ENCODE data around the gene TSPAN14. TPM values are rescaled to one million over a fixed set of nuclear protein-coding genes. Genes with fewer than 3 reads are reported as not detected.

The TSPAN14 gene
- total RNA-seq, 1 experiment from 2014 or later = 116 TPM

GRCh38 chr10:80537086-80537735, 83.1 kb downstream of the TSPAN14 start:
- CTCF ChIA-PET = interaction anchor here (0.9 kb wide), 1 partner anchor 32 kb away, joined by 3 read pairs; no protein-coding TSS in a partner anchor
- intact Hi-C loops (cut with micrococcal nuclease; ENCODE audit: unreplicated experiment) = loop anchor here (10.0 kb wide), 1 partner anchor 272 kb away; no protein-coding TSS in a partner anchor

DNA sequence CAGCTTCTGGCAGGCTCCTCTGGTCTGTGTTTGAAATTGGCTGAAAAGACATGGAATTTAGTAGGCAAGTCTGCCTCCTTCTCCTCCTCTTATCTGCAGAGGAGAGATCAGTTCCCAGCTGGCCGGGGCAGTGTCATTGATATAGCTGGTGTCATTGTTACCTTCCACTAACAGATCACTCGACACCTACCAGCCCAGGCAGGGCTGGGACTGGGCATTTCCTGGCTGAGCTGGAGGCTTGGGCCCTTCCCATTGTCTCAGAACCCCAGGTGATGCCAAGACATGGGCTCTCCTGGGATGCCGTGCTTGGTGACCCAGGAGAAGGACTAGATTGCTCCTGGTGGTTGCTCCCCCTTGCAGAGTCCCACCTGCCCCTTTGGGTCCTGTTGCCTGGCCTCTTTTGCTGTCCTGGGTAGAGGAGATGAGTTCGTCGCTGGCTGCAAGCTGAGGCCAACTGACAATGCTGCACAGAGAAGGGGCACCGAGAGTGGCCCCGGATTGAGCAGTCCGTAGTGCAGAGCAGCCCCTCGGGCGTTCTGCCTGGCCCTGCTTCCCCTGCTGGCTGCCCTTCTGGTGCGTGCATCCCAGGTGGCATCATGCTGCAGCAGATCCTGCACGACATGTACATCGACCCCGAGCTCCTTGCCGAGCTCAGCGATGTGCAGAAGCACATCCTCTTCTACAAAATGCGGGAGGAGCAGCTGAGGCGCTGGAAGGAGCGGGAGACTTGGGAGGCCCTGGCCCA, 83.8 kb downstream of the TSPAN14 start, which contains the start of gene SH2D4B:
Gene SH2D4B (plus strand): TSS at position 167 of the 745 bp plus-strand sequence. CDS start 430 bp downstream, at position 597.
- H3K27ac Mint-ChIP-seq (ENCODE audit: unreplicated experiment) = no peak within 1 kb of the TSS
- no peak for DNase-seq
- H3K27me3 Mint-ChIP-seq (ENCODE audit: unreplicated experiment) = peaks cover 30% of the 10 kb centered on the region
- H3K4me3 Mint-ChIP-seq (ENCODE audit: low read depth, unreplicated experiment) = peak within 1 kb of the TSS; percentile 88
- H3K9me3 Mint-ChIP-seq (ENCODE audit: low read depth, unreplicated experiment) = no peaks in the 10 kb centered on the region
- intact Hi-C loops (cut with micrococcal nuclease; ENCODE audit: unreplicated experiment) = loop anchor here (10.0 kb wide), 1 partner anchor 273 kb away; no protein-coding TSS in a partner anchor
- H3K4me1 Mint-ChIP-seq (ENCODE audit: low read depth, unreplicated experiment) = peaks cover 21% of the 10 kb centered on the region
- TF ChIP-seq, protein P1, sequence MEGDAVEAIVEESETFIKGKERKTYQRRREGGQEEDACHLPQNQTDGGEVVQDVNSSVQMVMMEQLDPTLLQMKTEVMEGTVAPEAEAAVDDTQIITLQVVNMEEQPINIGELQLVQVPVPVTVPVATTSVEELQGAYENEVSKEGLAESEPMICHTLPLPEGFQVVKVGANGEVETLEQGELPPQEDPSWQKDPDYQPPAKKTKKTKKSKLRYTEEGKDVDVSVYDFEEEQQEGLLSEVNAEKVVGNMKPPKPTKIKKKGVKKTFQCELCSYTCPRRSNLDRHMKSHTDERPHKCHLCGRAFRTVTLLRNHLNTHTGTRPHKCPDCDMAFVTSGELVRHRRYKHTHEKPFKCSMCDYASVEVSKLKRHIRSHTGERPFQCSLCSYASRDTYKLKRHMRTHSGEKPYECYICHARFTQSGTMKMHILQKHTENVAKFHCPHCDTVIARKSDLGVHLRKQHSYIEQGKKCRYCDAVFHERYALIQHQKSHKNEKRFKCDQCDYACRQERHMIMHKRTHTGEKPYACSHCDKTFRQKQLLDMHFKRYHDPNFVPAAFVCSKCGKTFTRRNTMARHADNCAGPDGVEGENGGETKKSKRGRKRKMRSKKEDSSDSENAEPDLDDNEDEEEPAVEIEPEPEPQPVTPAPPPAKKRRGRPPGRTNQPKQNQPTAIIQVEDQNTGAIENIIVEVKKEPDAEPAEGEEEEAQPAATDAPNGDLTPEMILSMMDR (IDR thresholded peaks at IDR 0.05; ENCODE audit: unreplicated experiment) = no peak
- BruUV-seq (replicated peaks) = no TSS peak
- CTCF ChIA-PET = no interaction called here
- H3K36me3 Mint-ChIP-seq (ENCODE audit: insufficient read depth, unreplicated experiment) = peaks cover 12% of the 10 kb centered on the region

More at GRCh38 chr10:80537086-80537735, 83.1 kb downstream of the TSPAN14 start:
- DNase-seq = no peak
- Mint-ChIP-seq H3K4me1 (ENCODE audit: low read depth, unreplicated experiment) (peaks cover 21% of the 10 kb centered on the region), H3K36me3 (ENCODE audit: insufficient read depth, unreplicated experiment) (peaks cover 12% of the 10 kb centered on the region), H3K4me3 (ENCODE audit: low read depth, unreplicated experiment) (peak overlapping the region; percentile 88), H3K27ac (ENCODE audit: unreplicated experiment) (no peak overlapping the region), H3K27me3 (ENCODE audit: unreplicated experiment) (peaks cover 26% of the 10 kb centered on the region), H3K9me3 (ENCODE audit: low read depth, unreplicated experiment) (no peaks in the 10 kb centered on the region)
- TF ChIP-seq, protein P1 (IDR thresholded peaks at IDR 0.05; ENCODE audit: unreplicated experiment) = no peak
- BruUV-seq (replicated peaks) = no TSS peak

DNA sequence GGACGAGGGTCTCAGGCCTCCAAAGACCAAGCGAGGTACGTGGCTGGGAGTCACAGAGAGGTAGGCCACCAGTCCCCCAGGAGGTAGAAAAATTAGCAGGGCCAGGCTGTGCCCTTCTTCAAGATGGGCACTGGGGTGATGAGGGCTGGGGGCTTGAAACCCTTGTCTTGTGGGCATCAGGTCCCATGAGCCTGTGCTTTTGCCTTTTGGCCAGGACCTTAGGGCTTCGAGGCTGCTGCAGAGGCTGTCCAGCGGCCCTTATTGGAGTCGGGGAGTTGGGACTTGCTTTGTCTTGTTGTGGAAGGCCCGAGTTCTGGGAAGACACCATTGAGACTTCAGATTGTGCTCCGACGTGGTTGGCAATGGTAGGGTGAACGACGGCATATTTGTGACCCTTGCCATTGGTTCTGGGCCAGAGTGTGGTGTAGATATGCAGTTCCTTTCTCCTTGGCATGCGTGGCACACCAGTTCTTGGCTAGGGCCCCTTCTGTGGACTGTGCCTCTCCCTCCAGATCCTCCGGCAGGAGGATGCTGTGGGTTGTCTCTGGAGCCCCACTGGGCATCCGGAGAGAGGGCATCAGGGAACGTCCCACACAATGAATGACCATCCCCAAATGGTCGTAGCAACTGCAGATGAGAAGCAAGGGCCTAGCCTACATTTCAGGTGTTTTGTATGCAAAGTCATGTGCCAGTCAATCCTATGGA, 84.5 kb downstream of the TSPAN14 start:
- CTCF ChIA-PET = no interaction called here
- no TSS peak for BruUV-seq (replicated peaks)
- TF ChIP-seq, protein P1 (IDR thresholded peaks at IDR 0.05; ENCODE audit: unreplicated experiment) = no peak
- Mint-ChIP-seq H3K27me3 (ENCODE audit: unreplicated experiment) (peaks cover 30% of the 10 kb centered on the region), H3K9me3 (ENCODE audit: low read depth, unreplicated experiment) (no peaks in the 10 kb centered on the region), H3K36me3 (ENCODE audit: insufficient read depth, unreplicated experiment) (peaks cover 12% of the 10 kb centered on the region), H3K4me1 (ENCODE audit: low read depth, unreplicated experiment) (peaks cover 21% of the 10 kb centered on the region), H3K4me3 (ENCODE audit: low read depth, unreplicated experiment) (no peak overlapping the region), H3K27ac (ENCODE audit: unreplicated experiment) (no peak overlapping the region)
- intact Hi-C loops (cut with micrococcal nuclease; ENCODE audit: unreplicated experiment) = loop anchor here (10.0 kb wide), 1 partner anchor 274 kb away; no protein-coding TSS in a partner anchor
- no peak for DNase-seq

DNA sequence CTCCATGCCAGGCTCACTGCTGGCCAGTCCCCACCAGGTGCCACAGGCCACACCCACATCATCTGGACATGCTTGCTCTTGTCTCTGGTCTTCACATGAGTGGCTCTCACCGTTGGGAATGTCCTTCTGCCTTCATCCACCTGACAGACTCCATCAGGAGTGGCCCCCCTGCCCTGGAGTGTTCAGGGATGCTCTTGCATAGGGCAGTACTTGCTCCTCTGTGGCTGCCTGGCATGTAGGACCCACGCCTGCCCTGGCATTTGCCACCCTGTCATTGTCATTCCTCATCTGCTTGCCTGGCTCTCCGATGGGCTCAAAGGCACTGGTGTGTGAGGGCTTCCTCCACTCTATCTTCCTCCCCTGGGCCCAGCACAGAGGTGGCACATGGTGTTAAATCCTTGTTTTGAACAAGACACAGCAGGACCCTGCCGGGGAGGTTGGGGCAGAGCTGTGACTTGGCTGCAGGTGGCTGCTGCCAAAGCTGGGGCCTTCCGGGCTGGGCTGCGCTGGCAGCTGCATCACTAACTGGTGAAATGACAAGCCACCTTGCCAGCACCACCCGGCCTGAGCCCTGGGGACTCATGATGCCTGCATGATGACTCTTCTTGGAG, 85.4 kb downstream of the TSPAN14 start:
- TF ChIP-seq, protein P1 (IDR thresholded peaks at IDR 0.05; ENCODE audit: unreplicated experiment) = no peak
- peaks cover 21% of the 10 kb centered on the region for H3K4me1 Mint-ChIP-seq (ENCODE audit: low read depth, unreplicated experiment)
- CTCF ChIA-PET = no interaction called here
- peaks cover 34% of the 10 kb centered on the region for H3K27me3 Mint-ChIP-seq (ENCODE audit: unreplicated experiment)
- intact Hi-C loops (cut with micrococcal nuclease; ENCODE audit: unreplicated experiment) = loop anchor here (10.0 kb wide), 1 partner anchor 275 kb away; no protein-coding TSS in a partner anchor
- H3K4me3 Mint-ChIP-seq (ENCODE audit: low read depth, unreplicated experiment) = no peak overlapping the region
- no peaks in the 10 kb centered on the region for H3K9me3 Mint-ChIP-seq (ENCODE audit: low read depth, unreplicated experiment)
- H3K36me3 Mint-ChIP-seq (ENCODE audit: insufficient read depth, unreplicated experiment) = peaks cover 12% of the 10 kb centered on the region
- no TSS peak for BruUV-seq (replicated peaks)
- no peak for DNase-seq
- H3K27ac Mint-ChIP-seq (ENCODE audit: unreplicated experiment) = no peak overlapping the region
